Measurements from ENCODE around the gene WBP2NL.

Gene WBP2NL

GRCh38 chr22:42076764-42077485, 78.3 kb downstream of the WBP2NL start:
- Histone ChIP-seq H3K4me3 (replicated peaks; ENCODE audit: insufficient read depth, low read length) (no peak overlapping the region), H3K27ac (replicated peaks) (no peak overlapping the region), H3K27me3 (ENCODE audit: insufficient read depth, poor library complexity, severe bottlenecking) (no peaks in the 10 kb centered on the region)
- no peak for TF ChIP-seq POLR2AphosphoS5 (IDR thresholded peaks at IDR 0.05; ENCODE audit: low read depth)
- TF ChIP-seq GABPA (IDR thresholded peaks at IDR 0.05; ENCODE audit: low read depth): no peak
- no peak for TF ChIP-seq REST (IDR thresholded peaks at IDR 0.05; ENCODE audit: insufficient replicate concordance, low read depth)
- no peak for TF ChIP-seq SPI1 (IDR thresholded peaks at IDR 0.05; ENCODE audit: borderline replicate concordance, low read depth)
- TF ChIP-seq CTCF (IDR thresholded peaks at IDR 0.05; ENCODE audit: insufficient read depth, low read length): no peak
- no peak for DNase-seq (ENCODE audit: low read depth in 1 of 2, low spot score in 1 of 2)

GRCh38 chr22:42077486-42078125, 79.0 kb downstream of the WBP2NL start:
- Histone ChIP-seq H3K27ac (replicated peaks) (no peak overlapping the region), H3K4me3 (replicated peaks; ENCODE audit: insufficient read depth, low read length) (no peak overlapping the region), H3K27me3 (ENCODE audit: insufficient read depth, poor library complexity, severe bottlenecking) (no peaks in the 10 kb centered on the region)
- no peak for DNase-seq (ENCODE audit: low read depth in 1 of 2, low spot score in 1 of 2)
- no peak for TF ChIP-seq POLR2AphosphoS5 (IDR thresholded peaks at IDR 0.05; ENCODE audit: low read depth)
- TF ChIP-seq REST (IDR thresholded peaks at IDR 0.05; ENCODE audit: insufficient replicate concordance, low read depth): no peak
- no peak for TF ChIP-seq SPI1 (IDR thresholded peaks at IDR 0.05; ENCODE audit: borderline replicate concordance, low read depth)
- no peak for TF ChIP-seq GABPA (IDR thresholded peaks at IDR 0.05; ENCODE audit: low read depth)
- no peak for TF ChIP-seq CTCF (IDR thresholded peaks at IDR 0.05; ENCODE audit: insufficient read depth, low read length)
